K562 (cell line): Measurements from ENCODE around the gene ARID3A. TPM values are rescaled to one million over a fixed set of nuclear protein-coding genes. Genes with fewer than 3 reads are reported as not detected.
A peak's percentile ranks its signal among the peaks of the same experiment; 100 is the strongest.

Experiments
- DDX20 ChIP-seq: fragments of 450-650 bp; IDR thresholded peaks from 2 replicates; pipeline ENCODE4 v1.6.1; 2016; ENCODE audit warnings: missing genetic modification characterization, low read depth, mild to moderate bottlenecking, missing compliant biosample characterization, moderate library complexity
- DIDO1 ChIP-seq: fragments of 450-650 bp; IDR thresholded peaks from 2 replicates; pipeline ENCODE4 v1.6.1; 2016; ENCODE audit warnings: low read depth, missing biosample characterization, missing genetic modification characterization
- DPF2 ChIP-seq: fragments of 450-650 bp; IDR thresholded peaks from 2 replicates; pipeline ENCODE4 v1.6.1; 2016
- ESRRB ChIP-seq: fragments of 250-450 bp; sonication (Bioruptor Pico); IDR thresholded peaks from 2 replicates; pipeline ENCODE4 v1.5.0; 2020; ENCODE audit warnings: mild to moderate bottlenecking, moderate library complexity, borderline replicate concordance
- HMGN3 ChIP-seq: IDR thresholded peaks from 2 replicates; pipeline ENCODE4 v1.6.1; 2011; ENCODE audit warnings: borderline replicate concordance, low read depth, mild to moderate bottlenecking, mixed read lengths, low read length; ENCODE audit not compliant: insufficient read length; ENCODE audit errors: extremely low read depth
- KLF1 ChIP-seq: fragments of 450-650 bp; IDR thresholded peaks from 2 replicates; pipeline ENCODE4 v1.6.1; 2016; ENCODE audit warnings: missing genetic modification characterization, missing compliant biosample characterization
- LCOR ChIP-seq: sonication (generic); formaldehyde crosslinking; IDR thresholded peaks from 2 replicates; pipeline ENCODE4 v1.8.0; 2022; ENCODE audit warnings: mild to moderate bottlenecking, missing genetic modification reagents
- LEF1 ChIP-seq: fragments of 450-650 bp; IDR thresholded peaks from 2 replicates; pipeline ENCODE4 v1.6.1; 2016; ENCODE audit warnings: mild to moderate bottlenecking
- MAFK ChIP-seq: IDR thresholded peaks from 2 replicates; pipeline ENCODE4 v1.6.1; 2011; ENCODE audit warnings: low read length, improper control_type of control experiment
- MTA3 ChIP-seq: fragments of 450-650 bp; formaldehyde crosslinking; IDR thresholded peaks from 2 replicates; pipeline ENCODE4 v1.6.1; 2017; ENCODE audit warnings: mild to moderate bottlenecking, borderline replicate concordance
- NBN ChIP-seq: fragments of 450-650 bp; IDR thresholded peaks from 2 replicates; pipeline ENCODE4 v1.6.1; 2016; ENCODE audit warnings: low read depth, mild to moderate bottlenecking
- POLR3G ChIP-seq: IDR thresholded peaks from 2 replicates; pipeline ENCODE4 v1.6.1; 2011; ENCODE audit not compliant: insufficient read length, insufficient replicate concordance; ENCODE audit errors: extremely low read depth
- RBBP5 ChIP-seq: fragments of 200-600 bp; sonication (generic); IDR thresholded peaks from 2 replicates; pipeline ENCODE4 v1.6.1; 2012; ENCODE audit warnings: borderline replicate concordance, mild to moderate bottlenecking, low read length, control low read depth, inconsistent platforms; ENCODE audit not compliant: insufficient read depth, poor library complexity, severe bottlenecking
- RBFOX2 ChIP-seq: fragments of 200-400 bp; formaldehyde crosslinking; IDR thresholded peaks from 2 replicates; pipeline ENCODE4 v1.6.1; 2017; ENCODE audit warnings: low read depth, mild to moderate bottlenecking, low read length, moderate library complexity
- RBM25 ChIP-seq: fragments of 200-400 bp; formaldehyde crosslinking; IDR thresholded peaks from 2 replicates; pipeline ENCODE4 v1.6.1; 2018; ENCODE audit warnings: low read length, low read depth, moderate library complexity; ENCODE audit not compliant: severe bottlenecking
- RFX7 ChIP-seq: fragments of 250-450 bp; sonication (Bioruptor Pico); IDR thresholded peaks from 2 replicates; pipeline ENCODE4 v1.5.1; 2021; ENCODE audit warnings: mild to moderate bottlenecking
- RHOXF2B ChIP-seq: fragments of 250-450 bp; sonication (Bioruptor Pico); conservative IDR thresholded peaks from 2 replicates; pipeline ENCODE4 v1.5.1; 2021
- SIN3B ChIP-seq: fragments of 450-650 bp; IDR thresholded peaks from 2 replicates; pipeline ENCODE4 v1.6.1; 2017; ENCODE audit warnings: low read depth, mild to moderate bottlenecking, moderate library complexity
- SOX6 ChIP-seq: fragments of 450-650 bp; IDR thresholded peaks from 2 replicates; pipeline ENCODE4 v1.6.1; 2014; ENCODE audit warnings: mild to moderate bottlenecking
- STAT5B ChIP-seq: fragments of 250-450 bp; sonication (Bioruptor Pico); IDR thresholded peaks from 2 replicates; pipeline ENCODE4 v1.8.0; 2021; ENCODE audit warnings: mild to moderate bottlenecking, inconsistent platforms
- THAP12 ChIP-seq: fragments of 250-450 bp; sonication (Bioruptor Pico); IDR thresholded peaks from 2 replicates; pipeline ENCODE4 v1.9.0; 2021; ENCODE audit warnings: mild to moderate bottlenecking, inconsistent platforms
- TSC22D4 ChIP-seq: fragments of 450-650 bp; IDR thresholded peaks from 2 replicates; pipeline ENCODE4 v1.6.1; 2016; ENCODE audit warnings: missing genetic modification characterization, missing biosample characterization, control low read depth
- ZC3H4 ChIP-seq: sonication (generic); formaldehyde crosslinking; IDR thresholded peaks from 2 replicates; pipeline ENCODE4 v1.9.0; 2021; ENCODE audit warnings: missing genetic modification reagents, borderline replicate concordance
- ZC3H8 ChIP-seq: fragments of 450-650 bp; IDR thresholded peaks from 2 replicates; pipeline ENCODE4 v1.6.1; 2017
- ZFP1 ChIP-seq: fragments of 450-650 bp; formaldehyde crosslinking; IDR thresholded peaks from 2 replicates; pipeline ENCODE4 v1.4.0; 2020; ENCODE audit warnings: mild to moderate bottlenecking, mixed read lengths
- ZNF134 ChIP-seq: fragments of 250-450 bp; sonication (Bioruptor Pico); conservative IDR thresholded peaks from 2 replicates; pipeline ENCODE4 v1.4.0; 2020
- ZNF280B ChIP-seq: fragments of 250-450 bp; sonication (Bioruptor Pico); IDR thresholded peaks from 2 replicates; pipeline ENCODE4 v1.5.1; 2021; ENCODE audit warnings: mild to moderate bottlenecking
- ZNF311 ChIP-seq: fragments of 250-450 bp; sonication (Bioruptor Pico); IDR thresholded peaks from 2 replicates; pipeline ENCODE4 v1.4.0; 2020; ENCODE audit warnings: mild to moderate bottlenecking, moderate library complexity
- polyA plus RNA-seq, 8 experiments: library from polyadenylated mRNA; depleted of rRNA in 4 of 8; stranded (reverse) in 5 of 8; unstranded in 3 of 8; fragments of >200 nt; fragmentation: Nextera tagmentation in 2 of 8; fragmentation: Illumina TruSeq in 1 of 8; extraction: Ambion mirVana in 2 of 8; extraction: Trizol in 1 of 8; gene quantifications; 2 replicates each; pipeline versions ENCODE4 v1.2.1 to v1.2.3, GENCODE V29; 2011 to 2014; ENCODE audit warnings: inconsistent platforms in 1 of 8, missing spikeins in 1 of 8
- total RNA-seq, 7 experiments: library from RNA; depleted of rRNA in 6 of 7; stranded (reverse); fragments of >200 nt in 6 of 7; fragmentation: Illumina TruSeq in 2 of 7; extraction: Trizol in 2 of 7; gene quantifications; 2 replicates each; pipeline versions ENCODE4 v1.2.1 to v1.2.3, GENCODE V29; 2011 to 2021; ENCODE audit warnings: low replicate concordance in 1 of 7

The ARID3A gene
- total and polyA plus RNA-seq, 9 of the 15 experiments (the other 6 are each of a cell fraction or from before 2014, with no cell fraction given) = 1.4 to 118 (median 31.2) TPM

- TF ChIP-seq ZNF311 (no peak), DIDO1 (tag) (no peak), MAFK (peak; percentile 1; the same call in 1 of the 2 replicates), STAT5B (CRISPR knock-in tag) (no peak), ZNF134 (CRISPR knock-in tag) (peak; percentile 46; the same call in 1 of the 2 replicates), TSC22D4 (tag) (no peak), LEF1 (peak; percentile 96), RBFOX2 (peak; percentile 72), RHOXF2B (CRISPR knock-in tag) (no peak), ZC3H4 (no peak), POLR3G (no peak), LCOR (CRISPR knock-in tag) (0 out of 2 replicates have a peak, but pooled peaks have one; percentile 39), ZFP1 (0 out of 2 replicates have a peak, but pooled peaks have one; percentile 17), THAP12 (CRISPR knock-in tag) (no peak), DDX20 (no peak), NBN (peak; percentile 48), RFX7 (CRISPR knock-in tag) (no peak), ZC3H8 (no peak), KLF1 (tag) (no peak), DPF2 (peak; percentile 98), MTA3 (peak; percentile 91), ZNF280B (no peak), SIN3B (no peak), HMGN3 (peak; percentile 100), RBM25 (peak; percentile 80), ESRRB (no peak), RBBP5 (no peak), SOX6 (peak; percentile 87)
These were observed 18.5 kb upstream of the ARID3A start (continued) for GRCh38 chr19:907183-907853.
